Brain microvascular endothelial cell (primary cell): ENCODE data around the gene SRSF1.

Source experiments
- DNase-seq: peaks from one replicate; pipeline ENCODE4 v3.0.0-alpha.2; 2020
- H3K27ac ChIP-seq: fragments of 250-450 bp; sonication (Bioruptor Pico); 2 replicates; pipeline ENCODE4 v1.5.1; 2020; ENCODE audit warnings: mild to moderate bottlenecking, moderate library complexity
- H3K27me3 ChIP-seq: fragments of 250-450 bp; sonication (Bioruptor Pico); replicated peaks from 2 replicates; pipeline ENCODE4 v1.5.1; 2020; ENCODE audit warnings: mild to moderate bottlenecking
- H3K36me3 ChIP-seq: fragments of 250-450 bp; sonication (Bioruptor Pico); replicated peaks from 2 replicates; pipeline ENCODE4 v1.5.1; 2020; ENCODE audit warnings: mild to moderate bottlenecking
- H3K4me3 ChIP-seq: 2 replicates; pipeline ENCODE4 v1.5.1; 2011; ENCODE audit warnings: low read depth, mild to moderate bottlenecking, control low read depth, low read length, moderate library complexity
- in situ Hi-C: cut with HindIII; loops from 2 replicates; pipeline ENCODE4 v1.10.0; 2017; ENCODE audit warnings: low sequenced_read_pairs, low pct_ligation_motif_present
- TF ChIP-seq, protein P1 (sequence below): IDR thresholded peaks from 2 replicates; pipeline ENCODE4 v1.5.1; 2011; ENCODE audit warnings: low read depth, mild to moderate bottlenecking, moderate library complexity, low read length, control low read depth, inconsistent platforms; ENCODE audit errors: missing control alignments

The SRSF1 gene

DNA sequence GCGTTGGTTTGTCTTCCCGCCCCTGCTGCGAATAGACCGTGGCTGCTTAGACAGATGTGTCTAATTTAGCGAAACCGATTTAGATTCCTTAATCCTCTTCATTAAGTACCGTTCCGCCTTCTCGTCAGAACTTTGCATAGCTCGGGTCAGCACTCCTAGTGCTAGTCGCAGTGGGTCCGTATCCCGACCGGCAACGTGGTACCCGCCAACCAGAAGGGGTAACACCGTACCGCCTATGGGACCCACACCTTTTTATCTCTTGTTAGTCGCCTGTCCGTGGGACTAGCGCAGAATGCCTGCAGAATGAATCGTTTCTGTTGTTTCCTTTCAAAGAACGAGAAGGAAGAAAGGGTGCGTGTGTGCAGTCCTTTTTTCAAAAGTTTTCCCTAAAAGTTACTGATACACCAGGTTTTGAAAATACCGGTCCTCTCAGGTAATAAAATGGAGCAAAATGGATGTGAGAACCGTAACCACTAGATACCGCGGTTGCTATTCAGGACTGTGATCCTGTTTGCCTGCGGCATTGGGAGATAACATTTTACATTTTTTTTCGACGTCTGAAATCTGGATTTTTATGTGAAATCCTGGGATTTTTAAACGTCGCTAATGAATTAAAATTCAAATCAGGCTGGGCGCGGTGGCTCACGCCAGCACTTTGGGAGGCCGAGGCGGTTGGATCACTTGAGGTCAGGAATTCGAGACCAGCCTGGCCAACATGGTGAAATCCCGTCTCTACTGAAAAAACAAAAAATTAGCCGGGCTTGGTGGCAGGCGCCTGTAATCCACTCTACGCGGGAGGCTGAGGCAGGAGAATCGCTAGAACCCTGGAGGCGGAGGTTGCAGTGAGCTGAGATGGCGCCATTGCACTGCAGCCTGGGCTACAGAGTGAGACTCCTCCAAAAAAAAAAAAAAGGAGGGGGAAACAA is 998 bp upstream of the SRSF1 start:
- Histone ChIP-seq H3K27ac (no peak overlapping the region), H3K36me3 (peaks cover 27% of the 10 kb centered on the region), H3K27me3 (no peaks in the 10 kb centered on the region), H3K4me3 (peak overlapping the region; percentile 99)
- no peak for DNase-seq
- in situ Hi-C loops, result no loop called here
- TF ChIP-seq, protein P1, sequence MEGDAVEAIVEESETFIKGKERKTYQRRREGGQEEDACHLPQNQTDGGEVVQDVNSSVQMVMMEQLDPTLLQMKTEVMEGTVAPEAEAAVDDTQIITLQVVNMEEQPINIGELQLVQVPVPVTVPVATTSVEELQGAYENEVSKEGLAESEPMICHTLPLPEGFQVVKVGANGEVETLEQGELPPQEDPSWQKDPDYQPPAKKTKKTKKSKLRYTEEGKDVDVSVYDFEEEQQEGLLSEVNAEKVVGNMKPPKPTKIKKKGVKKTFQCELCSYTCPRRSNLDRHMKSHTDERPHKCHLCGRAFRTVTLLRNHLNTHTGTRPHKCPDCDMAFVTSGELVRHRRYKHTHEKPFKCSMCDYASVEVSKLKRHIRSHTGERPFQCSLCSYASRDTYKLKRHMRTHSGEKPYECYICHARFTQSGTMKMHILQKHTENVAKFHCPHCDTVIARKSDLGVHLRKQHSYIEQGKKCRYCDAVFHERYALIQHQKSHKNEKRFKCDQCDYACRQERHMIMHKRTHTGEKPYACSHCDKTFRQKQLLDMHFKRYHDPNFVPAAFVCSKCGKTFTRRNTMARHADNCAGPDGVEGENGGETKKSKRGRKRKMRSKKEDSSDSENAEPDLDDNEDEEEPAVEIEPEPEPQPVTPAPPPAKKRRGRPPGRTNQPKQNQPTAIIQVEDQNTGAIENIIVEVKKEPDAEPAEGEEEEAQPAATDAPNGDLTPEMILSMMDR, result no peak

DNA sequence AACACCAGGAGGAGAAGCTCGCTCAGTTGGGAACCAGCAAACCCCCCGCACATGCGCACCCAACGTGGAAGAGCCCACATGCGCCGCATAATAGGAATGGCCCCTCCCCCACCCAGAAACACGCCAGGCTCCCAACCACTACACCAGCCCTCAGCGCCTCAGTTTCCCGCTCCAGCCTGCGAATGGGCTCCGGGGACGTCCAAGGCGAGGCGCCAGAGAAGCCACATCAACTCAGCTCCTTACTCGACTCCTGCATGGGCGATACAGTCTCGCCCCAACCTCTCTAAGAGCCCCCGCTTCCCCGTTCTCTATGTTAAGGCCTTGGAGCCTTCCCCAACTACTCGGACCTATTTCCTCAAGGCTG is 504 bp downstream of the SRSF1 start:
- in situ Hi-C loops, result no loop called here
- peak; percentile 69 for DNase-seq

DNA sequence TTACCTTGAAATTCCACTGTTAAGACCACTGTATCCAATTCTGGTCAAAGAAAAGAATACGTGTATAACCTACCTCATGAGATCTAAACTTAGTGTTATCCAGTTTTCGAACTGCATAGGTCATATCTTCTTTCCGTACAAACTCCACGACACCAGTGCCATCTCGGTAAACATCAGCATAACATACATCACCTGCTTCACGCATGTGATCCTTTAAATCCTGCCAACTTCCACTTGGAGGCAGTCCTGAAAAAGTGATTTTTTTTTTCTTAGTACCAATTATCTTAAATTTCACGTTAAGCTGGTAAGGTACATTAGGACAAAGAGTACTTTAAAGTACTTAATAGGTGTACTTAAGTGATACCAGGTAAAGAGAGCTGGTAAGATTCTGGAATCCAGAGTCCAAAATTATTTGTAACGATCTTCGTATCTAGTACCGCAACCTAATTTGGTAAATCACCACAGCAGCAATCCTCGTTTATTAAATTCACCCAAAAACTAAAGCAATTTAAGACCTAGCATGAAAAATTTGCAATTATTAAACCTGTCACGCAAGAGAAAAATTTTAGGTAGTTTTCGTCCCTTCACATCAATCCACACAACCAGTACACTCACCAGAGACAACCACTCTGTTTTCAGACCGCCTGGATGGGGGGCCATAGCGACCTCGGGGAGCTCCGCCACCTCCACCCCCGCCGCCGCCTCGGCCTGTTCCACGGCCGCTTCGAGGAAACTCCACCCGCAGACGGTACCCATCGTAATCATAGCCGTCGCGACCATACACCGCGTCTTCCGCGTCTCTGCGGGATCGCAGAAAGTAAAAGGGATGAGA is 1.1 kb downstream of the SRSF1 start:
- DNase-seq, result no peak
- in situ Hi-C loops, result no loop called here
- TF ChIP-seq, protein P1, result no peak

More for the DNA sequence above, 504 bp downstream of the SRSF1 start:
- H3K4me3 ChIP-seq, result peak overlapping the region; percentile 99
- no peaks in the 10 kb centered on the region for H3K27me3 ChIP-seq
- peak overlapping the region; percentile 91 for H3K27ac ChIP-seq
- peaks cover 33% of the 10 kb centered on the region for H3K36me3 ChIP-seq
- TF ChIP-seq, protein P1, result no peak

GRCh38 chr17:58005031-58005727 is 1.9 kb downstream of the SRSF1 start:
- Histone ChIP-seq H3K4me3 (peak overlapping the region; percentile 99), H3K27me3 (no peaks in the 10 kb centered on the region), H3K36me3 (peaks cover 38% of the 10 kb centered on the region), H3K27ac (peak overlapping the region; percentile 21)
- in situ Hi-C loops, result no loop called here
- DNase-seq, result no peak
- TF ChIP-seq, protein P1, result peak; percentile 11

More for the DNA sequence above, 1.1 kb downstream of the SRSF1 start:
- Histone ChIP-seq H3K36me3 (peaks cover 33% of the 10 kb centered on the region), H3K27me3 (no peaks in the 10 kb centered on the region), H3K4me3 (peak overlapping the region; percentile 99), H3K27ac (peak overlapping the region; percentile 91)

DNA sequence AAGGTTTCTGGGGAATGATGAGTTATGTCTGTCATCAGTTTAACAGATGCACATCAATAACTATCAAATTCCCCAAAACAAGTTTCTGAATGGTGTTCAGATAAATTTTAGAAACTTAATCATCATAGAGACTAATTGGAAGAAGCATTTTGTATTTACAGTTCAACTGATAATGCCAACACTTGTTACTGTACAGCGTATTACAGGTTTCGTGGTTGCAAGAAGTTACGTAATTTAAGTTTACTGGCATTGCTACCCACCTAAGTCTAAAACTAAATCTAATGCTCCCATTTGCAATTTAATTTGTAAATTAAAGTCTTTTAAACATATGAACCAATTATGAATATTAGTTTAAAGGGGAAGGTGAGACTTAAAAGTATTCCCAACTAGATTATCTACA is 3.0 kb downstream of the SRSF1 start:
- no peak for DNase-seq
- peaks cover 41% of the 10 kb centered on the region for H3K36me3 ChIP-seq
- TF ChIP-seq, protein P1, result no peak
- H3K4me3 ChIP-seq, result no peak overlapping the region
- in situ Hi-C loops, result no loop called here
- H3K27ac ChIP-seq, result no peak overlapping the region
- H3K27me3 ChIP-seq, result no peaks in the 10 kb centered on the region
